Body of pancreas (tissue), 4 donors: ENCODE data around the gene SNX8.

Experiments
- POLR2A ChIP-seq, 3 donors: fragments of 450-650 bp; IDR thresholded peaks; one replicate each; pipeline ENCODE4 v1.6.1; 2016; ENCODE audit warnings: antibody characterized with exemption in 3 of 3, mild to moderate bottlenecking in 2 of 3
- TF ChIP-seq, protein P1 (sequence below), 7 experiments: fragments of 450-650 bp in 4 of 7; fragments of 200-600 bp in 3 of 7; sonication (generic) in 3 of 7; IDR thresholded peaks; one replicate each; pipeline ENCODE4 v1.5.1; 2016 to 2019; ENCODE audit warnings: antibody characterized with exemption in 7 of 7

DNA sequence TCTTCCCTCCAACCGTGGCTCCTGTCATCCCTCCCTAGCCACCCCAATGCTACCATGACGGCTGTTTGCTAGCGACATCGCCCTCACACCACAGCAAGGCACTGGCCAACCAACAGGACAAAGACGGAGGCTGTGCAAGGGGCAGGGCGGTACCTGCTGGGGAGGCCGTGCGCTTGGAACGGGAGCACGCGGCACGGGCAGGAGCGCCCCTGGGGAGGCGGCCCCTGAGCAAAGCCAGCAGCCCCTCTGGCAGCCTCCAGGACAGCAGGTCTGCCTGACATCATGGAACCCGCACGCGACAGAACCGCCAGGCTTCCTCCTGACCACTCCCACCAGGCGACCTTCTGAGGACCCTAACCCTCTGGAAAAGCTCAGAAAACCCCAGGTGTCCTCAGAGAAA lies 94.2 kb downstream of the SNX8 start:
- TF ChIP-seq, protein P1, sequence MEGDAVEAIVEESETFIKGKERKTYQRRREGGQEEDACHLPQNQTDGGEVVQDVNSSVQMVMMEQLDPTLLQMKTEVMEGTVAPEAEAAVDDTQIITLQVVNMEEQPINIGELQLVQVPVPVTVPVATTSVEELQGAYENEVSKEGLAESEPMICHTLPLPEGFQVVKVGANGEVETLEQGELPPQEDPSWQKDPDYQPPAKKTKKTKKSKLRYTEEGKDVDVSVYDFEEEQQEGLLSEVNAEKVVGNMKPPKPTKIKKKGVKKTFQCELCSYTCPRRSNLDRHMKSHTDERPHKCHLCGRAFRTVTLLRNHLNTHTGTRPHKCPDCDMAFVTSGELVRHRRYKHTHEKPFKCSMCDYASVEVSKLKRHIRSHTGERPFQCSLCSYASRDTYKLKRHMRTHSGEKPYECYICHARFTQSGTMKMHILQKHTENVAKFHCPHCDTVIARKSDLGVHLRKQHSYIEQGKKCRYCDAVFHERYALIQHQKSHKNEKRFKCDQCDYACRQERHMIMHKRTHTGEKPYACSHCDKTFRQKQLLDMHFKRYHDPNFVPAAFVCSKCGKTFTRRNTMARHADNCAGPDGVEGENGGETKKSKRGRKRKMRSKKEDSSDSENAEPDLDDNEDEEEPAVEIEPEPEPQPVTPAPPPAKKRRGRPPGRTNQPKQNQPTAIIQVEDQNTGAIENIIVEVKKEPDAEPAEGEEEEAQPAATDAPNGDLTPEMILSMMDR (IDR thresholded peaks at IDR 0.05) = no peak
- no peak for TF ChIP-seq POLR2A (IDR thresholded peaks at IDR 0.05)
